CD4-positive, alpha-beta T cell treated with Interferon alpha-2 for 1 hour (primary cell): ENCODE results near the gene CNPY2.
"Not testable (repeated sequence)": the region's sequence is repeated elsewhere in the genome, so short reads cannot be mapped to it uniquely, and the experiment has no call there.

Experiments
- DNase-seq, 2 donors: peaks; one replicate each; pipeline ENCODE4 v3.0.0-alpha.2; 2020 to 2022

CNPY2 gene

GRCh38 chr12:56315622-56316473 lies at the start of gene CNPY2:
CNPY2 (minus strand) TSS chr12:56315988; CDS start chr12:56315217, 771 bp downstream.
- peak; percentile 96 for DNase-seq

- no peak for DNase-seq
These were observed 46.6 kb upstream of the CNPY2 start, which contains the start of gene APOF for GRCh38 chr12:56362130-56363059. APOF (minus strand) TSS chr12:56362857; CDS start chr12:56362745, 112 bp downstream.

DNA sequence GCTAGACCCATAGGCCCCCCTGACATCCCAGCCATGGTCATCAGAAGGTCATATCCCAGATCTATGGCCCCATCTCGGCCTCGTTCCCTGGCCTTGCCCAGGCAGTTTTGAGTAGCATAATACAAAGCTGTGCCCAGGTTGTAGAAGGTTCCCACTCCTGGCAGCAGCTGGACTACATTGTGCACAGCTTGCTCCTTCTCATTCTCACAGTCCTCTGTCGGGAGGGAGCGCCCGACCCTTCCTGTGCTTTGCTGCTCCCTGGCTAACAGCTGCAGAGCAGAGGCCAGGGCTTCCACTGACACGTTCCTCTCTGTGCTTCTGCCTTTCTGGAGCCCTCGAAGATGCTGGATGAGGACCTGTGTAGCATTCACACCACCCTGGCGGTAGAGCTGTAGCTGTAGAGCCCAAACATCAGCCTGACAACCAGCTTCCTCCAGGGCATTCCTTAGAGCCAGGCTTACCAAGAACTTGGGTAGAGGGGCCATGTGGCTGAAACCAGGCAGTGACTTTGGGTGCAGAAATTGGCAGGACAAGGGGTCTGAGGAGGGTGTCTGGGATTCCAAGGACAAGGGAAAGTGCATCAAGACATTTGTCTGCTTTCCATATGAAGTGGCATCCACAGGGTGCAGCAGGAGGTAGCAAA lies 45.8 kb upstream of the CNPY2 start:
- no peak for DNase-seq

DNA sequence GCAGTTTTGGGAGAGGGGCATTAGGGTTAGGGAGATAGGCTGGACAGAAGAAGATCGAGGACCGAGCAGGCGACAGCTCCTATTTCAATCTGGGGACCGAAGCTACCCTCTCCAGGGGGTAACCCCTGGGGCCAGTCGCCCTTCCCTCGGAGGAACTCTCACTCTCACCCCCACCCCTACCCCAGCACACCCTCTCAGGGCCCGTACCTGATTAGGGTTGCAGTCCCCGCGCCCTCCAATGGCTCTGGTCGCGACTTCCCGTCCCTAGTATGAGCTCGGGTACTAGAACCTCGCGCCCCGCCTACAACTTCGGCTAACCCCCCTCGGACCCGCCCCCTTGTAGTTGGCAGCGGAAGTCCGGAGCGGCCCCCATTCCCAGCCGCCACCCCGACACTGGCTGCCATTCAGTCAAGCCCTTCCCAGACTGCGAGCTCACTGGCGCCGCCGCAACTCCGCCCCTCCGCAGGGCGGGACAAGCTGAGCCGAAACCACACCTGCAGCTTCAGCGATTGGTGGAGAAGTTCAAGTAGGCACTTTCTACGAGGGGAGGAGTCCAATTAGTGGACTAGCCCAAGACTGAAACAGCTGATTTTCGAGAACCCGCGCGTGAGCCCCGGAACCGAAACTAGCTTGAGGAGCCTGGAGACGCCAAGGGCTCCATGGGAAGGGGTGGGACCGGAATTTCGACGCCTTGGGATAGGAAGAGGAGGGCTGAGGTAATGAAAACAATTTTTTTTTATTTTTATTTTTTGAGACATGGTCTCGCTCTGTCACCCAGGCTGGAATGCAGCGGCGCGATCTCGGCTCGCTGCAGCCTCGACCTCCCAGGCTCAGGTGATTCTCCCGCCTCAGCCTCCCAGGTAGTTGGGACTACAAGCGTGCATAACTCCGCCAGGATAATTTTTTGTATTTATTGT lies 44.3 kb upstream of the CNPY2 start, which contains the start of gene STAT2:
Gene STAT2 (minus strand): TSS at position 257 of the 917 bp plus-strand sequence. CDS start 3,536 bp downstream, outside the sequence.
- peak; percentile 100 for DNase-seq

- DNase-seq, result peak; percentile 54 to 67
These were observed 43.2 kb upstream of the CNPY2 start for GRCh38 chr12:56358836-56359532.

- no peak for DNase-seq
These were observed 35.5 kb upstream of the CNPY2 start for GRCh38 chr12:56351325-56351724.

- DNase-seq, result no peak
These were observed 34.9 kb upstream of the CNPY2 start for GRCh38 chr12:56350662-56351061.

DNA sequence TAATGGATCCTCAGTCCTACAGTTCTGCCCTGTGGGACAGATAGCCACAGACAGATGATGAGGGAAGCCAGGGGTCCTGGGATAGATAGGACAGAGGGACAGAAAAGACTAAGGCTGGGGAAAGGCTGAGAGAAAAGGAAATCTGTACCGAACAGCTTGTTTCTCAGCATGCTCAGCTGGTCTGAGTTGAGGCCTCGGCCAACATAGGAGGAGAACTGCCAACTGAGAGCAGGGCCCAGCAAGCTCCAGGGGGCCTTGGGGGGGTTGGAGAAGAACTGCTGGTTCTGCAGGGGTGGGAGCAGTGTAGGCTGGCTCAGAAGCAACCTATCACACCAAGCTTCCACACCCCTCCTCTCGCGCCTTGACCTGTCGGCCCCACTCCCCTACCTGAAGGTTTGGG lies 33.0 kb upstream of the CNPY2 start:
- no peak for DNase-seq

DNA sequence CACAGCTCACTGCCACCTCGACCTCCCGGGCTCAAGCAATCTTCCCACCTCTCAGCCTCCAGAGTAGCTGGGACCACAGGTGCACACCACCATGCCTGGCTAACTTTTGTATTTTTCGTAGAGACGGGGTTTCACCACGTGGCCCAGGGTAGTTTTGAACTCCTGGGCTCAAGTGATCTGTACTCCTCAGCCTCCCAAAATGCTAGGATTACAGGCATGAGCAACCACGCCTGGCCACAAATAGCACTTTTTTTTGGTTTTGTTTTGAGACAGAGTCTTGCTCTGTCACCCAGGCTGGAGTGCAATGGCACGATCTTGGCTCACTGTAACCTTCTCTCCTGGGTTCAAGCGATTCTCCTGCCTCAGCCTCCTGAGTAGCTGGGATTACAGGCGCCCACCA lies 31.5 kb upstream of the CNPY2 start:
- not testable (repeated sequence) for DNase-seq

GRCh38 chr12:56346675-56347074 lies 30.9 kb upstream of the CNPY2 start:
- DNase-seq, result no peak

DNA sequence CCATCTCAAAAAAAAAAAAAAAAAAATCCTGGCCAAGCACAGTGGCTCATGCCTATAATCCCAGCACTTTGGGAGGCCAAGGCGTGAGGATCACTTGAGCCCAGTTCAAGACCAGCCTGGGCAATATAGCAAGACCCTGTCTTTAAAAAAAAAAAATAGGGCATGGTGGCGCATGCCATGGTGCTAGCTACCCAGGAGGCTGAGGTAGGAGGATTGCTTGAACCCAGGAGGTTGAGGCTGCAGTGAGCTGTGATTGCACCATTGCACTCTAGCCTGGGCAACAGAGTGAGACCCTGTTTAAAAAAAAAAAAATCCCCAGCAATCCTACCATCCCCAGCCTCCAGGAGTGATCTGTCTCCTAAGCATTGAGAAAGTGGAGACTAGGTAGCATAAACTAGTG lies 26.5 kb upstream of the CNPY2 start:
- DNase-seq, result not testable (repeated sequence)

DNA sequence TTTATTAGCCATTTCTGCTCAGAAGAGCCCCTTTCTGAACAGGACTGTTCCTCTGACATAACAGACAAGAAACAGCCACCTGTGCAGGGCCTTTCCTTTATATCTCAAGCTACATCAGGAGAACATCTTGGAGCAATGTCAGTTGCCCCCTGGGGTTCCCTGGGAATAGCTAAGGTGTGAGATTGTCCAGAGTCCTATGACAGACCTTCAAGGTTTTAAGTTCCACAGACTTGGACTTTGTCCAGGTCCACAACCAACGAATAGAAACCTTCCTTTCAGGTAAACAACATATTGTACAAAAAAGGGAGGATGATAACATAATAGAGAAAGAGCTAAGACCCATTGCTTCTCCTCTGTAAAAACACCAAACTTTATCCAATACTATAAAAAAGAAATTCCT lies 25.8 kb upstream of the CNPY2 start:
- no peak for DNase-seq

GRCh38 chr12:56339158-56339422 lies 23.3 kb upstream of the CNPY2 start:
- DNase-seq, result no peak

- DNase-seq, result peak; percentile 88 to 92
These were observed 22.7 kb upstream of the CNPY2 start, which contains the start of gene IL23A for GRCh38 chr12:56338308-56339157. IL23A (plus strand) TSS chr12:56338884; CDS start chr12:56339045, 161 bp downstream.

- no peak for DNase-seq
These were observed 22.0 kb upstream of the CNPY2 start for GRCh38 chr12:56337753-56338251.

- peak in 1 of 2 donors; percentile 51 for DNase-seq
These were observed 20.8 kb upstream of the CNPY2 start for GRCh38 chr12:56336361-56337167.

GRCh38 chr12:56335527-56335926 lies 19.7 kb upstream of the CNPY2 start:
- not testable (repeated sequence) for DNase-seq

DNA sequence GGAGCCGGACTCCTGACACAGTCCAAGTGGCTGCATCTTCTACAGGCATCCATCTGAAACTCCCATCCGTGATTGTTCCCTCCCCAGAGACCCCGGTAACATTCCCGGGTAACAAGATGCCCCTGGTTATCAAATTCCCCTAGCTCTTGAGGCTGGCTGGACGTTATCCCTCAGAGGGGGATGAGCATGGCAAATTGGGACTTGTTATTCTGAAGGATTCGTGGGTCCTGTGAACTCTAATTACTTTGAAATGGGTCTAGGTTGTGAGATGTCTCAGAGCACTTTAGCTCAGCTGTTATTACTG lies 18.7 kb upstream of the CNPY2 start:
- no peak for DNase-seq
